IMR-90 (cell line): ENCODE data around the gene PCED1A. TPM values are rescaled to one million over a fixed set of nuclear protein-coding genes. Genes with fewer than 3 reads are reported as not detected.

Source experiments
- ATAC-seq: fragments of 200-7000 bp; cut with Tn5 transposase; 2 replicates; pipeline ENCODE4 v1.9.1; 2020; ENCODE audit warnings: low read depth, mild to moderate bottlenecking, moderate library complexity
- BruUV-seq: library from RNA; stranded (reverse); fragments of 400-500 nt; replicated peaks from 2 replicates; lab custom pipeline; 2021; lab: Mats Ljungman, UMichigan
- CTCF ChIA-PET: fragments of 300-600 bp; formaldehyde crosslinking; extraction: SDS; loops from one replicate; lab custom pipeline; 2021; ENCODE audit warnings: antibody characterized with exemption; lab: Yijun Ruan, JAX
- POLR2A ChIA-PET: fragments of 300-600 bp; sonication (Branson Sonifier 250); formaldehyde crosslinking; loops from one replicate; lab custom pipeline; 2022; ENCODE audit warnings: antibody characterized with exemption; ENCODE audit not compliant: unreplicated experiment; lab: Charles Lee
- DNase-seq: peaks from one replicate; pipeline ENCODE4 v3.0.0; 2013
- H2AFZ ChIP-seq: replicated peaks from 2 replicates; pipeline ENCODE3; 2013; ENCODE audit warnings: low read length, mild to moderate bottlenecking; ENCODE audit not compliant: poor library complexity
- H2AK5ac ChIP-seq: 2 replicates; pipeline ENCODE4 v1.6.1; 2013; ENCODE audit warnings: low read depth, low read length, inconsistent platforms
- H2AK9ac ChIP-seq: replicated peaks from 2 replicates; pipeline ENCODE3; 2013; ENCODE audit warnings: mild to moderate bottlenecking, low read depth, low read length, moderate library complexity; ENCODE audit not compliant: poor library complexity
- H2BK120ac ChIP-seq: 2 replicates; pipeline ENCODE4 v1.6.1; 2013; ENCODE audit warnings: low read depth, low read length, inconsistent platforms
- H2BK15ac ChIP-seq: 3 replicates; pipeline ENCODE4 v1.6.1; 2013; ENCODE audit warnings: low read depth, low read length, inconsistent platforms
- H2BK20ac ChIP-seq: 2 replicates; pipeline ENCODE4 v1.6.1; 2013; ENCODE audit warnings: low read depth, mild to moderate bottlenecking, inconsistent platforms, low read length, moderate library complexity
- H2BK5ac ChIP-seq: 2 replicates; pipeline ENCODE4 v1.6.1; 2013; ENCODE audit warnings: mild to moderate bottlenecking, low read depth, low read length, inconsistent platforms; ENCODE audit not compliant: poor library complexity, severe bottlenecking
- H3K14ac ChIP-seq: replicated peaks from 2 replicates; pipeline ENCODE4 v1.6.1; 2013; ENCODE audit warnings: low read depth, low read length, inconsistent platforms
- H3K18ac ChIP-seq: 2 replicates; pipeline ENCODE4 v1.6.1; 2013; ENCODE audit warnings: low read depth, low read length, control low read depth
- H3K23ac ChIP-seq: 2 replicates; pipeline ENCODE4 v1.6.1; 2013; ENCODE audit warnings: low read depth, low read length, inconsistent platforms
- H3K27ac ChIP-seq: 2 replicates; pipeline ENCODE4 v1.5.1; 2013; ENCODE audit warnings: mild to moderate bottlenecking, control low read depth, low read length; ENCODE audit not compliant: insufficient read depth
- H3K27me3 ChIP-seq: 2 replicates; pipeline ENCODE4 v1.6.1; 2013; ENCODE audit warnings: low read length; ENCODE audit not compliant: control insufficient read depth, insufficient read depth
- H3K36me3 ChIP-seq: 2 replicates; pipeline ENCODE4 v1.6.1; 2013; ENCODE audit warnings: low read length, mixed read lengths; ENCODE audit not compliant: control insufficient read depth, insufficient read depth
- H3K4ac ChIP-seq: 2 replicates; pipeline ENCODE4 v1.6.1; 2013; ENCODE audit warnings: low read depth, low read length, inconsistent platforms
- H3K4me1 ChIP-seq: 2 replicates; pipeline ENCODE4 v1.6.1; 2013; ENCODE audit warnings: low read length, mixed read lengths; ENCODE audit not compliant: control insufficient read depth, insufficient read depth
- H3K4me2 ChIP-seq: 2 replicates; pipeline ENCODE4 v1.6.1; 2013; ENCODE audit warnings: low read depth, mild to moderate bottlenecking, control low read depth, low read length, moderate library complexity
- H3K4me3 ChIP-seq: 2 replicates; pipeline ENCODE4 v1.5.1; 2013; ENCODE audit warnings: low read depth, mild to moderate bottlenecking, control low read depth, low read length, moderate library complexity; ENCODE audit not compliant: insufficient read depth
- H3K56ac ChIP-seq: 2 replicates; pipeline ENCODE4 v1.6.1; 2013; ENCODE audit warnings: low read length, inconsistent platforms; ENCODE audit not compliant: insufficient read depth; ENCODE audit errors: extremely low read depth
- H3K79me1 ChIP-seq, 2 experiments: 2 replicates each; pipeline ENCODE4 v1.6.1; 2013; ENCODE audit warnings: low read length in 2 of 2, inconsistent platforms in 1 of 2, low read depth in 1 of 2
- H3K9ac ChIP-seq: 2 replicates; pipeline ENCODE4 v1.6.1; 2013; ENCODE audit warnings: low read depth, low read length, control low read depth
- H3K9me1 ChIP-seq: 2 replicates; pipeline ENCODE4 v1.6.1; 2013; ENCODE audit warnings: low read length, inconsistent platforms; ENCODE audit not compliant: insufficient read depth
- H3K9me3 ChIP-seq: 2 replicates; pipeline ENCODE4 v1.6.1; 2013; ENCODE audit warnings: low read length; ENCODE audit not compliant: control insufficient read depth, insufficient read depth
- H4K20me1 ChIP-seq: 2 replicates; pipeline ENCODE4 v1.6.1; 2013; ENCODE audit warnings: low read length, inconsistent platforms; ENCODE audit not compliant: insufficient read depth
- H4K5ac ChIP-seq: 2 replicates; pipeline ENCODE4 v1.6.1; 2013; ENCODE audit warnings: mild to moderate bottlenecking, low read depth, low read length, control low read depth
- H4K8ac ChIP-seq, 2 experiments: 2 replicates each; pipeline ENCODE4 v1.6.1; 2013; ENCODE audit warnings: low read depth in 2 of 2, low read length in 2 of 2, control low read depth in 1 of 2, inconsistent platforms in 1 of 2
- H4K91ac ChIP-seq: 2 replicates; pipeline ENCODE4 v1.6.1; 2013; ENCODE audit warnings: low read depth, low read length, inconsistent platforms; ENCODE audit not compliant: insufficient read depth
- BHLHE40 ChIP-seq: fragments of 150-350 bp; IDR thresholded peaks from 2 replicates; pipeline ENCODE4 v1.6.1; 2016; ENCODE audit warnings: mild to moderate bottlenecking, low read depth, low read length
- CEBPB ChIP-seq: IDR thresholded peaks from 2 replicates; pipeline ENCODE4 v1.6.1; 2012; ENCODE audit warnings: low read depth, low read length, improper control_type of control experiment
- CHD1 ChIP-seq: IDR thresholded peaks from 2 replicates; pipeline ENCODE4 v1.6.1; 2012; ENCODE audit warnings: low read depth, low read length, improper control_type of control experiment
- FOS ChIP-seq: fragments of 150-350 bp; IDR thresholded peaks from 2 replicates; pipeline ENCODE4 v1.6.1; 2016; ENCODE audit warnings: low read depth, low read length
- MAFK ChIP-seq: IDR thresholded peaks from 2 replicates; pipeline ENCODE4 v1.6.1; 2012; ENCODE audit warnings: low read depth, low read length, improper control_type of control experiment
- MAZ ChIP-seq: IDR thresholded peaks from 2 replicates; pipeline ENCODE4 v1.6.1; 2012; ENCODE audit warnings: low read depth, mild to moderate bottlenecking, low read length, improper control_type of control experiment, moderate library complexity, borderline replicate concordance
- MXI1 ChIP-seq: IDR thresholded peaks from 2 replicates; pipeline ENCODE4 v1.6.1; 2012; ENCODE audit warnings: low read depth, mild to moderate bottlenecking, low read length, moderate library complexity, borderline replicate concordance
- NFE2L2 ChIP-seq: fragments of 150-350 bp; IDR thresholded peaks from 2 replicates; pipeline ENCODE4 v1.6.1; 2016; ENCODE audit warnings: low read depth, mild to moderate bottlenecking, low read length
- RAD21 ChIP-seq: IDR thresholded peaks from 2 replicates; pipeline ENCODE4 v1.6.1; 2012; ENCODE audit warnings: low read length, improper control_type of control experiment
- RCOR1 ChIP-seq: IDR thresholded peaks from 2 replicates; pipeline ENCODE4 v1.6.1; 2012; ENCODE audit warnings: mild to moderate bottlenecking, low read length, improper control_type of control experiment; ENCODE audit not compliant: insufficient replicate concordance
- RFX5 ChIP-seq: IDR thresholded peaks from 2 replicates; pipeline ENCODE4 v1.8.0; 2012; ENCODE audit warnings: low read depth, mild to moderate bottlenecking, low read length, moderate library complexity
- SMC3 ChIP-seq: fragments of 150-350 bp; IDR thresholded peaks from 2 replicates; pipeline ENCODE4 v1.6.1; 2016; ENCODE audit warnings: low read depth, mild to moderate bottlenecking, antibody characterized with exemption, low read length, moderate library complexity
- WGBS, 2 experiments: methylation state at CpG; one replicate each; pipeline versions ENCODE4 v1.1.5 to v1.1.7; 2013; ENCODE audit warnings: missing lambda C conversion rate in 2 of 2; ENCODE audit not compliant: insufficient read length in 1 of 2; ENCODE audit errors: extremely low coverage in 2 of 2; 5-methylcytosine and 5-hydroxymethylcytosine counted together
- dilution Hi-C: fragments of 300-500 bp; cut with HindIII; formaldehyde crosslinking; loops from one replicate; pipeline ENCODE4 v1.14.3; 2018; ENCODE audit warnings: low sequenced_read_pairs; ENCODE audit not compliant: unreplicated experiment
- in situ Hi-C: fragments of 300-500 bp; cut with MboI; formaldehyde crosslinking; loops from 3 replicates; pipeline ENCODE4 v1.14.3; 2019; ENCODE audit warnings: low sequenced_read_pairs, inconsistent platforms, mixed read lengths
- intact Hi-C: fragments of 100-400 bp; cut with micrococcal nuclease; formaldehyde crosslinking; loops from 2 replicates; pipeline ENCODE4 v1.10.0; 2022
- polyA plus RNA-seq, 3 experiments: library from polyadenylated mRNA; depleted of rRNA; stranded (reverse); fragments of >200 nt; gene quantifications; 2 replicates each; pipeline ENCODE4 v1.2.3, GENCODE V29; 2012; ENCODE audit warnings: low replicate concordance in 1 of 3
- total RNA-seq: library from RNA; depleted of rRNA; stranded (reverse); fragments of >200 nt; gene quantifications from 2 replicates; pipeline ENCODE4 v1.2.3, GENCODE V29; 2012
- TF ChIP-seq, protein P1 (sequence below): fragments of 150-350 bp; IDR thresholded peaks from 2 replicates; pipeline ENCODE4 v1.6.1; 2016; ENCODE audit warnings: low read depth, mild to moderate bottlenecking, low read length, moderate library complexity, borderline replicate concordance
- TF ChIP-seq, protein P2 (sequence below): conservative IDR thresholded peaks from 2 replicates; pipeline ENCODE4 v1.5.1; 2012; ENCODE audit warnings: mild to moderate bottlenecking, low read depth, low read length, improper control_type of control experiment
- TF ChIP-seq, protein P3 (sequence below): fragments of 150-350 bp; IDR thresholded peaks from 2 replicates; pipeline ENCODE4 v1.6.1; 2017; ENCODE audit warnings: mild to moderate bottlenecking, antibody characterized with exemption, low read length, low read depth

PCED1A gene
- total and polyA plus RNA-seq, 2 of the 4 experiments (the other 2 are of a cell fraction): 9.7 to 33.4 TPM

- WGBS, 2 experiments: 93% methylated on average over 3 of the region's 10 CpGs; no CpG with 5 or more reads in 1 of the 2 experiments
- H4K20me1 ChIP-seq: no peaks in the 10 kb centered on the region
These were observed 30.8 kb downstream of the PCED1A start for GRCh38 chr20:2809690-2810089.

More at GRCh38 chr20:2809690-2810089, 30.8 kb downstream of the PCED1A start:
- Histone ChIP-seq H2AFZ (no peak overlapping the region), H3K23ac (no peak overlapping the region), H3K27ac (no peak overlapping the region), H3K4ac (no peak overlapping the region), H3K36me3 (no peaks in the 10 kb centered on the region), H2AK5ac (no peak overlapping the region), H2BK5ac (no peak overlapping the region), H2BK20ac (no peak overlapping the region), H3K4me3 (no peak overlapping the region), H3K4me2 (no peak overlapping the region), H3K18ac (no peak overlapping the region), H4K5ac (no peak overlapping the region), H2AK9ac (no peak overlapping the region), H3K9me3 (peaks cover 2% of the 10 kb centered on the region; the same call in 1 of the 2 replicates), H3K14ac (no peak overlapping the region), H4K91ac (no peak overlapping the region), H3K9me1 (peaks cover 7% of the 10 kb centered on the region; the same call in 1 of the 2 replicates), H3K27me3 (peaks cover 29% of the 10 kb centered on the region), H3K4me1 (peaks cover 5% of the 10 kb centered on the region; the same call in 1 of the 2 replicates), H2BK15ac (no peak overlapping the region), H3K56ac (no peak overlapping the region), H3K79me1 (no peaks in the 10 kb centered on the region), H4K8ac (no peak overlapping the region), H2BK120ac (no peak overlapping the region), H3K9ac (no peak overlapping the region)
- ChIA-PET CTCF (no interaction called here), POLR2A (no interaction called here)
- dilution Hi-C loops (no loop called here), intact Hi-C loops (no loop called here), in situ Hi-C loops (loop anchor here (25.0 kb wide), 1 partner anchor 697 kb away; the partner anchor contains the start of gene STK35)
- TF ChIP-seq, protein P1, sequence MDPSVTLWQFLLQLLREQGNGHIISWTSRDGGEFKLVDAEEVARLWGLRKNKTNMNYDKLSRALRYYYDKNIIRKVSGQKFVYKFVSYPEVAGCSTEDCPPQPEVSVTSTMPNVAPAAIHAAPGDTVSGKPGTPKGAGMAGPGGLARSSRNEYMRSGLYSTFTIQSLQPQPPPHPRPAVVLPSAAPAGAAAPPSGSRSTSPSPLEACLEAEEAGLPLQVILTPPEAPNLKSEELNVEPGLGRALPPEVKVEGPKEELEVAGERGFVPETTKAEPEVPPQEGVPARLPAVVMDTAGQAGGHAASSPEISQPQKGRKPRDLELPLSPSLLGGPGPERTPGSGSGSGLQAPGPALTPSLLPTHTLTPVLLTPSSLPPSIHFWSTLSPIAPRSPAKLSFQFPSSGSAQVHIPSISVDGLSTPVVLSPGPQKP: no peak
- TF ChIP-seq, protein P2, sequence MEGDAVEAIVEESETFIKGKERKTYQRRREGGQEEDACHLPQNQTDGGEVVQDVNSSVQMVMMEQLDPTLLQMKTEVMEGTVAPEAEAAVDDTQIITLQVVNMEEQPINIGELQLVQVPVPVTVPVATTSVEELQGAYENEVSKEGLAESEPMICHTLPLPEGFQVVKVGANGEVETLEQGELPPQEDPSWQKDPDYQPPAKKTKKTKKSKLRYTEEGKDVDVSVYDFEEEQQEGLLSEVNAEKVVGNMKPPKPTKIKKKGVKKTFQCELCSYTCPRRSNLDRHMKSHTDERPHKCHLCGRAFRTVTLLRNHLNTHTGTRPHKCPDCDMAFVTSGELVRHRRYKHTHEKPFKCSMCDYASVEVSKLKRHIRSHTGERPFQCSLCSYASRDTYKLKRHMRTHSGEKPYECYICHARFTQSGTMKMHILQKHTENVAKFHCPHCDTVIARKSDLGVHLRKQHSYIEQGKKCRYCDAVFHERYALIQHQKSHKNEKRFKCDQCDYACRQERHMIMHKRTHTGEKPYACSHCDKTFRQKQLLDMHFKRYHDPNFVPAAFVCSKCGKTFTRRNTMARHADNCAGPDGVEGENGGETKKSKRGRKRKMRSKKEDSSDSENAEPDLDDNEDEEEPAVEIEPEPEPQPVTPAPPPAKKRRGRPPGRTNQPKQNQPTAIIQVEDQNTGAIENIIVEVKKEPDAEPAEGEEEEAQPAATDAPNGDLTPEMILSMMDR: no peak
- TF ChIP-seq RAD21: no peak
- TF ChIP-seq CEBPB: no peak
- TF ChIP-seq, protein P3, sequence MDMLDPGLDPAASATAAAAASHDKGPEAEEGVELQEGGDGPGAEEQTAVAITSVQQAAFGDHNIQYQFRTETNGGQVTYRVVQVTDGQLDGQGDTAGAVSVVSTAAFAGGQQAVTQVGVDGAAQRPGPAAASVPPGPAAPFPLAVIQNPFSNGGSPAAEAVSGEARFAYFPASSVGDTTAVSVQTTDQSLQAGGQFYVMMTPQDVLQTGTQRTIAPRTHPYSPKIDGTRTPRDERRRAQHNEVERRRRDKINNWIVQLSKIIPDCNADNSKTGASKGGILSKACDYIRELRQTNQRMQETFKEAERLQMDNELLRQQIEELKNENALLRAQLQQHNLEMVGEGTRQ: no peak
- no peak for TF ChIP-seq MAFK
- no peak for TF ChIP-seq CHD1
- no peak for TF ChIP-seq RFX5
- TF ChIP-seq NFE2L2: no peak
- no peak for TF ChIP-seq RCOR1
- TF ChIP-seq MAZ: no peak
- no peak for TF ChIP-seq BHLHE40
- TF ChIP-seq SMC3: no peak
- TF ChIP-seq FOS: no peak
- no peak for TF ChIP-seq MXI1
- no peak for DNase-seq
- ATAC-seq: no peak
- BruUV-seq: no TSS peak
